Right ventricle myocardium inferior (tissue), 1 donor: ENCODE data around the gene DNM3. TPM values are rescaled to one million over a fixed set of nuclear protein-coding genes. Genes with fewer than 3 reads are reported as not detected.

Experiments used
- ATAC-seq: fragments of 200-7000 bp; cut with Tn5 transposase; one replicate; pipeline ENCODE4 v1.9.1; 2020; ENCODE audit warnings: mild to moderate bottlenecking, moderate library complexity
- DNase-seq: peaks from one replicate; pipeline ENCODE4 v3.0.0; 2021; ENCODE audit errors: missing footprints
- intact Hi-C: fragments of 100-400 bp; cut with DNase I; formaldehyde crosslinking; loops from one replicate; pipeline ENCODE4 v1.11.0; 2022
- total RNA-seq: library from RNA; stranded (reverse); fragmentation: NEBNext Ultra II Directional; extraction: Animal tissue kit (Norgen Biotek cat#: 25700); gene quantifications from one replicate; pipeline ENCODE4 v1.2.1, GENCODE V29; 2021
- donor health status: DM: no; HTN: yes; CAD: no; lungs with severe emphysema.

The DNM3 gene
- total RNA-seq, 1 donor from 2014 or later = 1.8 TPM

DNA sequence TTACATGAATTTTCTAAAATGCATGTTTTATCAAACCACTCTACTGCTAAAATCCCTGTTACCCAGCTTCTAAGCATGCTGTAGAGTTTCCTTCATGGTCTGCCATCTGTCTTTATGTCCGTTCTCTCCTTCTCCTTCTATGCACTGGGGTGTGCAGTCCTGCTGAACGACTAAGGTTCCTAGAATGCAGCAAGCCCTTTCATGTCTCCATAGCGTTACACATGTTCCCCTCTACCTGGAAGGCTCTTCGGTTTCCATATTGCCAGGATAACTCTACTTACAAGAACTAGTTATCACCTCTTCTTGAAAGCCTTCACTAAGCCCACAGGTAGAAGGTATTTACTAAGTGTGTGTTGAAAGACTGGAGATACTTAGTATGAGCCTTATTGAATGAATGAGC, 22.2 kb downstream of the DNM3 start:
- DNase-seq (no peak), ATAC-seq (no peak)
- intact Hi-C loops = no loop called here

DNA sequence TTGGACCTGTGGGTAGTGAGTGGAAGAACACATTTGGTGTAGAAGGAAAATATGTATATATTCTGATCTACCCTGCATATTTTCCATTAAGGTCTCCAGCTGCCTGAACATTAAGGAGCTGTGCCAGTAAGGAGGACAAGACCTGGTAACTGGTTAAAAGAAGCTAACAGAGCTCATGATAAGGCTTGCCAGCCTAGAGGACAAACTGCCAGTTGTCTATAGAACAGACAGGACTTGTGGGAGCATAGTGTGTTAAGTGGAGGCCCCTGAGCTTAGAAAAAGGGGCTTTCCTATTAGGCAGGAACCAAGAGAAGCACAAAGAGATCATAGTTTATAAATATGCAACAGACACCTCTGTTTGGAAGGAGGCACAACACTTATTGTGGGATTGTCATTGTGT, 23.0 kb downstream of the DNM3 start:
- intact Hi-C loops = no loop called here
- DNase-seq (no peak), ATAC-seq (no peak)

GRCh38 chr1:171865106-171865505, 23.8 kb downstream of the DNM3 start:
- DNase-seq = no peak
- intact Hi-C loops = no loop called here
- no peak for ATAC-seq

DNA sequence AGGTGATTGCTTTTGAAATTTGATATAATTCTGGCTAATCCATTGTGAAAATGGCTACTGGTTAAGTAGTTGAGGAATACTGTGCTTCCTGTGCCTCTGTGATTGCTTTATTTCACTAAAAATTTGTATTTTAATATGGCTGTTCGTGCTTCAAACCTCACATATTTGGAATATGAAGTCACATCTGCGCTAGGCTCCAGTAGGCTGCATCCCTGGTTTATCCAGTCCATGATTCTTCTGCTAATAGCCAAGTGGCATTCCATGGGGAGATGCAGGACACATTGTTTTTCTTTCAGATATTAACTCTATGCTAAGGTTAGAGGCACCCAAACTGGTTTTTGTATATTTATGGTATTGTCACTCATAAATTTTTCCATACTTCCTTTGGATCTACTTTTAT, 25.9 kb downstream of the DNM3 start:
- intact Hi-C loops = no loop called here
- DNase-seq (no peak), ATAC-seq (no peak)

DNA sequence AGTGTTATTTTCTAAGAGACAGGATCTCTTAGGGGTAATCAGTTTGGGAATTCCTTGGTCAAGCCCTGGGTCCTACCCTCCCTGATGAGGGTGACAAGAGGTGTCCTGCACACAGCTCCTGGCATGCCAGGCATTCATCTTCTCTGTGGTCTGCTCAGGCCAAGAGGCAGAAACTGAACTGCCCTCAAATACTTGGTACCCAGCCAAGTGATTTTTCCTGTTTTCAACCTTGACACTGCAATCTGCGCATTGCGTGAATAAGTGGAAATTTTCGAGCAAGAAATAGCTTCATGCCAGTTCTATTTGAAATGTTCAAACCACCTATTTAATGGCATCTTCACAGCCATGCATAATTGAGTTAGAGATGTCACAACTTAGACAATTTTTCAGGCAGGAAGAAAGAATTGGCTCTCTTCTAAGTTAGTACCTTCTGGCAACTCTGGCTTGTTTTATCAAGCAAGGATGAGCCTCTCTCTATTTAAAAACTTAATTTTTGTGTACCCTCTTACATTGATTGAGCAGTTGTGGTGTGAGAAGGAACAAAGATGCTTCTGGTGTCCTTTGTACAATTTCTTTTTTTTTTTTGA, 27.0 kb downstream of the DNM3 start:
- ATAC-seq (no peak), DNase-seq (no peak)
- intact Hi-C loops = no loop called here

- no peak for DNase-seq
- no peak for ATAC-seq
- intact Hi-C loops = no loop called here
Measured at GRCh38 chr1:171869097-171869496, 27.8 kb downstream of the DNM3 start.

DNA sequence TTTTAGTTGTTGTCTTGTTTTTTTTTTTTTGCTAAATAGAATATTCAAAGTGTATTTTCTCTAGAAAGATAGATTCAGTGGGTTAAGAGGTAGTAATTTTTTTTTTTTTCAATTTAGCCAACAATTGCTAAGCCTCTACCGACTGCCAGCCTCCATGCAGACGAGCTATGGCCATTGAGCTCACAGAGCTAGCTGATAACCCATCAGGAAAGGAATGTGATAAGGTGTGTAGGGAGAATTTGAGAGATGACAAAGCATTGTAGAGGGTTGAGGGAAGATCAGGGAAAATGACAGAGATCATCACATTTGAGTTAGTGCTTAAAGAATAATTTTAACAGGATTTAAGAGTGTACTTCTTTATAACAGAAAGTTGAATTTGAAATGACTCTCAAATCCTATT, 30.6 kb downstream of the DNM3 start:
- ATAC-seq (no peak), DNase-seq (no peak)
- intact Hi-C loops = no loop called here

DNA sequence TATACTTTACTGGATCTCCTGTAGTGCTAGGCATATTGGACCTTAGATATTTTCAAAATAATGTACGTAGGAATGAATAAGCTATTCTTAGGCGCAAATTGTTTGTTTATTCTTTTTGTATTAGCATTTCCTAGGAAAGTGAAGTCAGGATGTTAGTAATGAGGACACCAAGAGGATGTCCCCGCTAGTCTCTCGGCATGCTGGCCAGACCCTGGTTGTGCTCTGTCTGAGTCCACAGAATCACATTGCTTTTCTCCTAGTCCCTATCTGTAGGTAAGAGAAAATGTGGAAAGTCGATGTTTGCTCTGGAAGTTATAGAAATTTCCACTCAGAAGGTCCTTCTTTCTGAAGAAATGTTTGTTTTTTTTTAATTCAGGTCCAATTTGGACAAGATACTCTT, 31.1 kb downstream of the DNM3 start:
- ATAC-seq = no peak
- no peak for DNase-seq
- intact Hi-C loops = no loop called here

DNA sequence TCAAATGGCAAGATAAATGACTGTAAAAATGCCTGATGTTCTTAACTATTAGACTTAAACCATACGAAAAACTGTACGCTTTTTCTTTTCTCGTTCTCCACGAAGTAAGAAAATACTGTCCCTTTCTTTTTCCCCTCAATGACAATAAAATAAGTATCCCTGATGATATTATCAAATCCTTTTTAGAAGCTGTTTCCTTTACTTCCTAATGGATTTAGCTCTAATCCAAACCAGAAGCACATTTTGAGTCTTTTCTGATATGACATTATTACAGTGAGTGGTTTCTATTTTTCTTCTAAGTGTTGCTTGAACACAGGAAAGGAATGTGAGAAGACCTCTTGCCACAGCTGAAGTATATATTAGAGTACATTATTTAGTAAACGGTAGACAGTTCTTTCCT, 32.4 kb downstream of the DNM3 start:
- no peak for ATAC-seq

GRCh38 chr1:171877701-171878100, 36.4 kb downstream of the DNM3 start:
- intact Hi-C loops = no loop called here
- DNase-seq (no peak), ATAC-seq (no peak)

More for the DNA sequence above, 32.4 kb downstream of the DNM3 start:
- intact Hi-C loops = no loop called here
- DNase-seq = no peak

DNA sequence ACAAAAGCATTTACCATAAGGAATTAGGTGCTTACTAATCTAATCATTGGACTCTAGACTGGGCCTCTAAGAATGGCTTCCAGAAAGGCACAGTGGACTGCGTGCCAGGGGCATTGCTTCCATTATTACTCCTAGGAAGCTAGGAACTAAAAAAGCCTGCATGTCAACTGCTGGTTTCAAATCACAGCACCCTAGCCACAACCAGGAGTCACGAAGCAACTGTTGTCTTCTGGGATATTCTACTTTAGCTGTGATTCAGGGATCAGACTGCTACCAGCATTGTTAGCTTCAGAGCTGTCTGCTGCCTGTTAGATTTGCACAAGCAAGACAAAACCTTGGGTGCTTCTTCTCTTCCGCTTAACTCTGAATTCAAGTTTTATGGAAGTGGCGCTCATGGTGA, 38.3 kb downstream of the DNM3 start:
- ATAC-seq (no peak), DNase-seq (no peak)
- intact Hi-C loops = no loop called here

DNA sequence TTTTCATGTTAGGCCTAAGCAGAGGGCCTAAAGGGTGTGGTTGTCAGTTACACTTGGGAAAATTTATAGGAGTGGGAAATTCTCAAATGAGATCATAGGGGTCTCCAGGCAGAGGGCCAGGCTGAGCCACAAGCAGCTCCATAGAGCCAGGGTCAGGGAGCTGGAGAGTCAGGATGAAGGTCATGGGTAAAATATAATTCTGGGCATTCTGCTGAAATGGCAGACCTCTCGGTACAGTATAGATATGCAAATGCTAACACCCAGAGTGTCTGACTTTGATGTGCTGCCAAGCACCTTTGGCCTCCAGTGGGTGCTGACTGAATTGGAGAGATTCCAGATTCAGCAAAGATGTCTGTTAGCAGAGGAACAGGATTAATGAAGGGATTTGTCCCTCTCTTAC, 40.1 kb downstream of the DNM3 start:
- intact Hi-C loops = no loop called here
- ATAC-seq (no peak), DNase-seq (no peak)

- no peak for DNase-seq
- no peak for ATAC-seq
- intact Hi-C loops = no loop called here
Measured at GRCh38 chr1:171883849-171884248, 42.6 kb downstream of the DNM3 start.

- no peak for DNase-seq
- intact Hi-C loops = no loop called here
- ATAC-seq = no peak
Measured at GRCh38 chr1:171884475-171884874, 43.2 kb downstream of the DNM3 start.

DNA sequence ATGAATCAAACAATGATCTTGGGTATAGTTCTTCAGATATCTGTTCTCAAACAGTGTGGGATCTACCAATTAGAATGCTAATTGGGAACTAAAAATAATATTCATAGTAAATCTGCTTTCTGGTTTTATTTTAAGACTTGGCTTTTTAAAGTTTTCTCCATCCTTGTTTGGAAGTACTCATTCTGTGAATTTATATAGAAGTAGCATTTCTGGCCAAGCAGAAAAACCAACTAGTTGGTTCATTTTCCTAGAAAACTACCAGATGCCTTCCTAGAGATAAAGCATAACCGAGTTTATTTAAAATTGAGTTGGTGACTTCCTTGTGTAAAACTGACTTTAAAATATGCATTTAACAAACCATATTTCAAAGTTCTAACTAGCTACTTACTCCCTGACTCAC, 48.8 kb downstream of the DNM3 start:
- intact Hi-C loops = no loop called here
- DNase-seq = no peak
- ATAC-seq = no peak

GRCh38 chr1:171896936-171897703, 55.8 kb downstream of the DNM3 start:
- intact Hi-C loops = no loop called here
- ATAC-seq (no peak), DNase-seq (no peak)

- intact Hi-C loops = no loop called here
- ATAC-seq (no peak), DNase-seq (no peak)
Measured at GRCh38 chr1:171898941-171899340, 57.6 kb downstream of the DNM3 start.

DNA sequence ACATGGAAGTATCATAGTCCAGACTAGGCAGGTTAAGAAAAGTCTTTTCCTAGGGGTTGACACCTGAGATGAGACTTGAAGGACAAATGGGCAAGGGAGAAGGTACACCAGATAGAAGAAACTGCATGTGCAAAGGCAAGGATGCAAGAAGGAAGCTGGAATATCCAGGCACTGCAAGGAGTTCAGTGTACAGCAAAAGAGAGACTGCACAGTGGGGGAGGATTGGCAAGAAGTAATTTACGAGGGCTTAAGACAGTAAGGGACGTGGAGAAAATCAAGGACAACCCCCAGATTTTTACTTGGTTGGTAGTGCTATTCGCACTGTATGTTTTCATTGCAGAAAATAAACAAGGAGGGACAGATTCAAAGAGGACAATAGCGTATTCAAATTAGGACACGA, 58.5 kb downstream of the DNM3 start:
- DNase-seq (no peak), ATAC-seq (no peak)
- intact Hi-C loops = no loop called here

- DNase-seq (no peak), ATAC-seq (no peak)
- intact Hi-C loops = no loop called here
Measured at GRCh38 chr1:171901245-171901644, 59.9 kb downstream of the DNM3 start.

- no peak for ATAC-seq
- intact Hi-C loops = no loop called here
- no peak for DNase-seq
Measured at GRCh38 chr1:171902527-171902926, 61.2 kb downstream of the DNM3 start.
